ENCODE measurements around the gene LRIG1.

The LRIG1 gene

GRCh38 chr3:66404903-66405700, 95.7 kb downstream of the LRIG1 start:
- no peaks in the 10 kb centered on the region for H3K27me3 Mint-ChIP-seq
- H3K27ac Mint-ChIP-seq, result no peak overlapping the region
- H3K9me3 Mint-ChIP-seq, result no peaks in the 10 kb centered on the region
- H3K4me1 Mint-ChIP-seq, result peaks cover 4% of the 10 kb centered on the region
- H3K4me3 Mint-ChIP-seq, result no peak overlapping the region
- no peaks in the 10 kb centered on the region for H3K36me3 Mint-ChIP-seq

GRCh38 chr3:66404197-66404596, 96.6 kb downstream of the LRIG1 start:
- Mint-ChIP-seq H3K4me3 (no peak overlapping the region), H3K27me3 (no peaks in the 10 kb centered on the region), H3K27ac (no peak overlapping the region), H3K9me3 (no peaks in the 10 kb centered on the region), H3K4me1 (peaks cover 4% of the 10 kb centered on the region), H3K36me3 (no peaks in the 10 kb centered on the region)

DNA sequence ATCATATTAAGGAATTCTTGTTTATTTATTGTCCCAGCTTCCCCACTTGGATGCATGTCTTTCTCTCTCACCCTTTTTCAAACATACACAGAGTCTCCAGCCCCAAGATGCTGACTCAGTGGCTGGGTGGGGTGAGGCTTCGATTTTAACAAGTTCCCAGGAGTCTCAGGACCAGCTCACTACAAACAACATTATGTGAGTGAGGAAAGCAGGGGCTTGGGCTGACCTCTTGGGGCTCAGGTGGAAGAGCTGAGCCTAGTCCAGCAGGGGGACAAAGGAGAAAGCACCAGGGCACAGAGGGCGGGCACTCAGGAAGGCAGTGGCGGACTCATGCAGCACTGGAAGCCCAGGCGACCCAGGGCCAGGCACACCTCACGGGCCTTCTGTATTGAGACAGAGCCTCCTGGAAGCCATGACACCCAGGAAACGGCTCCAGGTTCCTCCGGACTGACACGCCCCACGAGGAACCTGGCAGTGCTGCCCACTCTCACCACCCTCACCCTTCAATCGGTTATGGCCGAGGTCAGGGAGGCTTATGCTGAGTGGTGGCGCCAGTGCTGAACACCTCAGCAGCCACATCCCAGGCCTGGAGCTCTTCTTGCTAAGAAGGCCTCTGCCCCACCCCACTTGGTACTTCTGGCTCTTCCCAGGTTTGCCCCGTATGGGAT, 97.4 kb downstream of the LRIG1 start:
- Mint-ChIP-seq H3K4me3 (no peak overlapping the region), H3K36me3 (peaks cover under 1% of the 10 kb centered on the region), H3K9me3 (no peaks in the 10 kb centered on the region), H3K27ac (no peak overlapping the region), H3K27me3 (no peaks in the 10 kb centered on the region), H3K4me1 (peaks cover 4% of the 10 kb centered on the region)

DNA sequence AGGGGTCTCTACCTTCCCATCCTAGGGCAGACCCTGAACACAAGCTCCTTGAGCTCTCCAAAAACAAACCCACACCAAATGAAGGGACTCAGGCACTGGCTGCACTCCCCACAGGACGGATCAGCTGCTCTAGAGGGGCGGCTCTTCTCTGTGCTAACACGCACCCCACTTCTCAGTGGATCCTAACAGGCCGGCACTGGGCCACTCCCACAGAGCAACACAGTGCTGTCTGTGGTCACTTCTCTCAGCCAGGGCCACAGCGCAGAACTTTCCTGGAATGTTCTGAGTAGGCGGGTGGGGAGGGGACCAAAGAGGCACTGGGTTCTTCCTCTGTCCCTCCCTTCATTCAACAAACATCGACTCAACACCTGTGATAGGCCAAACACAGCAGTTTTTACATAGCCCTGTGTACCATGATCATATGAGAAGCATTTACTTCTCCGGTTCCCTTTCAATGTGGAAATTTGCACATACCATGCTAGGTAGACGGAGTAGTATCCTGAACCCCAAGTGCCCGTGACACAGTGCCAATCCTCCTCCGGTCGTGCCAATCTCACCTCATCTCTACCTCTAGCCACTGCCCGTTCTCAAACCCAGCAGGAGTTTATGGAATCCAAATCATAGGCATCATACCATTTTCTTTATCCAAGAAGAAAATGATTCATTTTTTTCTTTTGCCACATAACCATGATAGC, 98.1 kb downstream of the LRIG1 start:
- Mint-ChIP-seq H3K27me3 (no peaks in the 10 kb centered on the region), H3K36me3 (peaks cover 3% of the 10 kb centered on the region), H3K4me3 (no peak overlapping the region), H3K4me1 (peaks cover under 1% of the 10 kb centered on the region), H3K9me3 (no peaks in the 10 kb centered on the region), H3K27ac (peak overlapping the region; percentile 60)

GRCh38 chr3:66401675-66402491, 98.9 kb downstream of the LRIG1 start:
- H3K27ac Mint-ChIP-seq, result no peak overlapping the region
- no peaks in the 10 kb centered on the region for H3K27me3 Mint-ChIP-seq
- H3K4me3 Mint-ChIP-seq, result no peak overlapping the region
- H3K4me1 Mint-ChIP-seq, result no peaks in the 10 kb centered on the region
- H3K9me3 Mint-ChIP-seq, result no peaks in the 10 kb centered on the region
- peaks cover 3% of the 10 kb centered on the region for H3K36me3 Mint-ChIP-seq

DNA sequence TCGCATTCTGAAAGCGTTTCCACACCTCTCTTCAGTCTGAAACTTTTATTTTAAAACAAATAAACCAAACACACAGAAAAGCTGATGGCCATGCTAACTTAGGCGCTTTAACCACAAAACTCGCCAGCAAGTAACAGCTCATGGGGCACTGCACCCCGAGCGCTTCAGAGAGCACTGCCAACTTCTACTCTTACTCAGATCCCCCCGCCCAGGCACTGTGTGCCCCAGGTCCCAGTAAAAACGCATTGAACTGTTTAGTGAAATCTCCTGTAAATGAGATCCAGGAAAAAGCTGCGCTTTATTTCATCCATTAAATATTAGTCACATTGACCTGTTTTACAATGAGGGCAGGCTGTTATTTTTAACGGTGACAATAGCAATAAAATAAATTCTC, 99.7 kb downstream of the LRIG1 start:
- no peaks in the 10 kb centered on the region for H3K9me3 Mint-ChIP-seq
- H3K4me3 Mint-ChIP-seq, result no peak overlapping the region
- H3K27me3 Mint-ChIP-seq, result no peaks in the 10 kb centered on the region
- no peaks in the 10 kb centered on the region for H3K4me1 Mint-ChIP-seq
- H3K36me3 Mint-ChIP-seq, result peaks cover 5% of the 10 kb centered on the region
- H3K27ac Mint-ChIP-seq, result no peak overlapping the region

DNA sequence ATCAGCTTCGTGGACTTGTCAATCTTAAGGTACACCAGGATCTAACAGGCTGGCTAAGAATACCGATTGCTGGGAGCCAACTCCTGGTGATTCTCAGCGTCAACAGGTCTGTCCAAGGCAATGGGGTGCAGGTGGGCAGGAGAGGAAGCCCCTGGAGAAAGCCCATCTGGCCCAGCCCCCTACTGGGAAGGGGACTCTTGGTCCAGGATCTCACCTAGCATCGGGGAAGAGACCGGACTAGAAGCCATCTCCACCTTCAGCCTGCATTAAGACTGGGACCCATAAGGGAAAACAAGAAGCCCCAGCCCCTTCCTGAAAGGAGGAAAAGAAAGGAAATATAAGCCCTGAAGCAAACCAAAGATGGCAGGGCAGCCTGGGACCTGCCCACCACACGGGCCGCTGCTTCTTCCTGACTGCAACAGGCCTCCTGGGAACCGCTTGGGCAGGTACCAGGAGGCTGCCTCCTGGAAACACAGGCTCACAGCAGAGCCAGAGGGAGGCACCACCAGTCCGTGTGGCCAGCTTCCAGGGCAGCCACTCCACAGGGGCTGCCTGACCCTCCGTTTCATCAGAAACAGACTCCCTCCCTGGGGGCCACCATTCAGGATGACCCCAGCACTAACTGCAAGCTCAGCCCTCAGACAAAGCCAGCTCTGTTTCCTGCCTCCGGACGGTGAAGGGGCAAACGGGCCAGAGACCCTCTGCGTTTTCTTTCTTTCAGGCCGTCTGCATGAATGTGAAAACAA, 100.2 kb downstream of the LRIG1 start:
- Mint-ChIP-seq H3K9me3 (no peaks in the 10 kb centered on the region), H3K36me3 (peaks cover 5% of the 10 kb centered on the region), H3K27ac (no peak overlapping the region), H3K4me3 (no peak overlapping the region), H3K4me1 (no peaks in the 10 kb centered on the region), H3K27me3 (no peaks in the 10 kb centered on the region)

DNA sequence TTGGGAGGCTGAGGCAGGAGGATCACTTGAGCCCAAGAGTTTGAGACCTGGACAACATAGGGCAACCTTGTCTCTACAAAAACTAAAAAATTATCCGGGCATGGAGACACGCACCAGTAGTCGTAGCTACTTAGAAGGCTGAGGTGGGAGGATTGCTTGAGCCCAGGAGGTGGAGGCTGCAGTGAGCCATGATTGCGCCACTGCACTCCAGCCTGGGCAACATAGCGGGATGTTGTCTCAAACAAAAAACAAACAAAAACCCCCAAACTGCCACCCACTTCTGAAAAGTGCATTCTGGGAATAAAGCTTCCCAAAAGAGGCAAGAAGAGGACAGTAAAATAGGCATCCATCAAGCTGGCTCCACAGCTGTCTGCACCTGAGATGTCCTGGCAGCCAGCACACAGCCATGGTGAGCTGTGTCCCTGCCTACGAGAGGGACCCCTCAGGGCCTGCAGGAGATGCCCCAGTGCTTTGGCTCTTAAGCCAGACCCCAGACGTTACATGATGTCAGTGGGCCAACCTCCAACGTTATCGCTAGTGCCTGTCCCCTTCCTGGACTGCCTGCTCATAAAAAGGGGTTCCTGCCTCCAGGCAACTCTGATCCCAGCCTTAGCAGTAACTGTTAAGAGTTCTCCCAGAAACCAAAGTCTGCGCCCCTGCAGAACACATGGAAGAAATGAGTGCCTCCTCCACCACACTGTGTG, 101.1 kb downstream of the LRIG1 start:
- Mint-ChIP-seq H3K9me3 (no peaks in the 10 kb centered on the region), H3K36me3 (peaks cover 5% of the 10 kb centered on the region), H3K4me1 (peaks cover under 1% of the 10 kb centered on the region), H3K27ac (no peak overlapping the region), H3K27me3 (no peaks in the 10 kb centered on the region), H3K4me3 (no peak overlapping the region)

- H3K27me3 Mint-ChIP-seq, result no peaks in the 10 kb centered on the region
- no peaks in the 10 kb centered on the region for H3K9me3 Mint-ChIP-seq
- H3K36me3 Mint-ChIP-seq, result peaks cover 5% of the 10 kb centered on the region
- H3K4me3 Mint-ChIP-seq, result no peak overlapping the region
- peak overlapping the region; percentile 19 for H3K27ac Mint-ChIP-seq
- H3K4me1 Mint-ChIP-seq, result peaks cover 13% of the 10 kb centered on the region
Observed at GRCh38 chr3:66398228-66399025, 102.4 kb downstream of the LRIG1 start.

- no peaks in the 10 kb centered on the region for H3K27me3 Mint-ChIP-seq
- peaks cover 20% of the 10 kb centered on the region for H3K4me1 Mint-ChIP-seq
- H3K4me3 Mint-ChIP-seq, result no peak overlapping the region
- peak overlapping the region; percentile 19 for H3K27ac Mint-ChIP-seq
- H3K9me3 Mint-ChIP-seq, result no peaks in the 10 kb centered on the region
- H3K36me3 Mint-ChIP-seq, result peaks cover 8% of the 10 kb centered on the region
Observed at GRCh38 chr3:66397745-66398144, 103.1 kb downstream of the LRIG1 start.

- H3K27me3 Mint-ChIP-seq, result no peaks in the 10 kb centered on the region
- no peak overlapping the region for H3K27ac Mint-ChIP-seq
Observed at GRCh38 chr3:66396888-66397287, 103.9 kb downstream of the LRIG1 start.

DNA sequence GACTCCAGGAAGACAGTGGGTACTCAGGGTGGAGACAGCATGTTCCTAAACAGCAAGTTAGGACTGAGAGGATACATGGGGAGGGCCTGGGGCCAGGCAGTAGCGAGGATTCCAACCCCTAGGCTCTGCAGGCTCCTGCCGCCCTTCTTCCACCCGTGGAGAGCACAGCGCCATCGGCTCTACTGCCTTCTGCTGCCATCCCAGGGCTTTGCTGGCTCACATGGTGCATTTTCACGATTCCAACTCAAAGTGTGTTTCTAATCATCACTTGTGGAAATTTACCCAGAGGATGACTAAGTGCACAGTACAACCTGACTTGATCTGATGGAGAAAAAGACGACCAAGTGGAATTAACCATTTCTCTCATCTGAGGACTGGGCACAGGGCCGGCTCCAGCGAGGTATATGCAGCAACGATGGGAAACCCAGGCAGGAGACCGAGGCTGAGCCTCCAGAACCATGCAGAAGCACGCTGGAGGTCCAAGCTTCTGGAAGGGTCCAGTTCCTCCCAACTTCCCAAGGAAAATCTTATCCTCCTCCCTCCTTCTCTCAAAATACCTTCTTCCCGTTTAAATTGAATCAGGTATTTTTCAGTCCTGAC, 104.6 kb downstream of the LRIG1 start:
- Mint-ChIP-seq H3K4me3 (no peak overlapping the region), H3K27me3 (no peaks in the 10 kb centered on the region), H3K4me1 (peaks cover 34% of the 10 kb centered on the region), H3K27ac (no peak overlapping the region), H3K36me3 (peaks cover 12% of the 10 kb centered on the region), H3K9me3 (no peaks in the 10 kb centered on the region)

More at GRCh38 chr3:66396888-66397287, 103.9 kb downstream of the LRIG1 start:
- no peak overlapping the region for H3K4me3 Mint-ChIP-seq
- no peaks in the 10 kb centered on the region for H3K9me3 Mint-ChIP-seq
- peaks cover 28% of the 10 kb centered on the region for H3K4me1 Mint-ChIP-seq
- peaks cover 12% of the 10 kb centered on the region for H3K36me3 Mint-ChIP-seq

- Mint-ChIP-seq H3K4me3 (no peak overlapping the region), H3K4me1 (peaks cover 40% of the 10 kb centered on the region), H3K27ac (no peak overlapping the region), H3K27me3 (no peaks in the 10 kb centered on the region), H3K9me3 (no peaks in the 10 kb centered on the region), H3K36me3 (peaks cover 15% of the 10 kb centered on the region)
Observed at GRCh38 chr3:66395635-66396034, 105.2 kb downstream of the LRIG1 start.

Measured in activated naive CD4-positive, alpha-beta T cell treated with anti-CD3 and anti-CD28 coated beads, Interleukin-2, amount 50 U/mL, for 24 hours (primary cell).